ENCODE results near the gene PGAM5. TPM values are rescaled to one million over a fixed set of nuclear protein-coding genes. Genes with fewer than 3 reads are reported as not detected.

PGAM5 gene
- total and polyA plus RNA-seq, 2 of the 13 experiments (the other 11 are each of a cell fraction or from before 2014, with no cell fraction given), result 18.0 to 77.9 TPM

GRCh38 chr12:132717531-132718387 is 7.1 kb downstream of the PGAM5 start:
- Histone ChIP-seq H3K9ac (ENCODE audit: insufficient read depth, low read depth, low read length) (no peak overlapping the region), H3K79me2 (ENCODE audit: insufficient read depth, low read length) (peaks cover 14% of the 10 kb centered on the region), H3K27me3 (ENCODE audit: control insufficient read depth in 1 of 2, insufficient read depth in 2 of 2, low read length in 2 of 2) (no peaks in the 10 kb centered on the region), H4K20me1 (ENCODE audit: insufficient read depth, low read length) (no peaks in the 10 kb centered on the region), H3K27ac (ENCODE audit: extremely low read length, insufficient read depth, low read length) (no peak overlapping the region), H3K9me3 (ENCODE audit: low read length) (no peaks in the 10 kb centered on the region), H3K4me1 (ENCODE audit: insufficient read depth, low read length) (peaks cover 5% of the 10 kb centered on the region; the same call in 1 of the 2 replicates), H3K36me3 (replicated peaks in 1 of 2; ENCODE audit: control insufficient read depth in 1 of 2, insufficient read depth in 2 of 2, low read length in 2 of 2) (peaks cover 20 to 54% of the 10 kb centered on the region in 2 experiments), H3K4me3 (replicated peaks in 1 of 3; ENCODE audit: insufficient read depth in 1 of 3, low read depth in 2 of 3, low read length in 3 of 3) (no peak overlapping the region), H2AFZ (ENCODE audit: low read length) (no peak overlapping the region), H3K4me2 (ENCODE audit: low read depth, low read length) (no peak overlapping the region)
- peak; percentile 7; the same call in 1 of the 3 replicates for ATAC-seq
- intact Hi-C loops (cut with micrococcal nuclease; ENCODE audit: unreplicated experiment) (no loop called here), in situ Hi-C loops (cut with HindIII; ENCODE audit: extremely low pct_ligation_motif_present, low pct_unique_long_range_greater_than_20kb) (no loop called here)
- ChIA-PET POLR2A (interaction anchor here (0.8 kb wide), 1 partner anchor 8 kb away, joined by 3 read pairs; no protein-coding TSS in a partner anchor), CTCF (ENCODE audit: low intra/inter-chr PET ratio, low total read pairs) (no interaction called here)
- FAIRE-seq, result no peak
- no TSS peak for BruUV-seq (replicated peaks)
- 98% methylated on average over 43 of the region's 61 CpGs for WGBS (ENCODE audit: low lambda C conversion rate)
- no peak for DNase-seq (ENCODE audit: low spot score)
- no peak for TF ChIP-seq SALL1 (CRISPR knock-in tag; IDR thresholded peaks at IDR 0.05)
- 0 out of 2 replicates have a peak, but pooled peaks have one; percentile 64 for TF ChIP-seq HNRNPL (IDR thresholded peaks at IDR 0.05; ENCODE audit: low read depth, low read length)
- TF ChIP-seq SCMH1 (CRISPR knock-in tag; IDR thresholded peaks at IDR 0.05; ENCODE audit: borderline replicate concordance), result no peak
- peak; percentile 36 for TF ChIP-seq RBM22 (optimal IDR thresholded peaks at IDR 0.05; ENCODE audit: low read length)
- TF ChIP-seq MZF1 (CRISPR knock-in tag; IDR thresholded peaks at IDR 0.05; ENCODE audit: borderline replicate concordance), result no peak
- TF ChIP-seq BORCS8-MEF2B (CRISPR knock-in tag; IDR thresholded peaks at IDR 0.05), result no peak
- no peak for TF ChIP-seq MAFF (IDR thresholded peaks at IDR 0.05; ENCODE audit: low read depth, low read length)
- TF ChIP-seq HNRNPLL (IDR thresholded peaks at IDR 0.05; ENCODE audit: low read depth, low read length, poor library complexity, severe bottlenecking), result peak; percentile 54
- no peak for TF ChIP-seq ZFP62 (CRISPR knock-in tag; IDR thresholded peaks at IDR 0.05)
- TF ChIP-seq ZNF761 (CRISPR knock-in tag; conservative IDR thresholded peaks at IDR 0.05), result no peak
- TF ChIP-seq ZBTB33 (CRISPR knock-in tag; IDR thresholded peaks at IDR 0.05), result peak; percentile 23; the same call in 1 of the 2 replicates
- no peak for TF ChIP-seq ZBTB10 (CRISPR knock-in tag; IDR thresholded peaks at IDR 0.05; ENCODE audit: borderline replicate concordance)
- TF ChIP-seq MED13 (CRISPR knock-in tag; IDR thresholded peaks at IDR 0.05), result no peak
- TF ChIP-seq ZSCAN21 (CRISPR knock-in tag; IDR thresholded peaks at IDR 0.05; ENCODE audit: borderline replicate concordance), result no peak
- TF ChIP-seq ZNF24 (IDR thresholded peaks at IDR 0.05), result no peak
- TF ChIP-seq ZNF597 (CRISPR knock-in tag; IDR thresholded peaks at IDR 0.05), result no peak
- TF ChIP-seq NFATC3 (CRISPR knock-in tag; IDR thresholded peaks at IDR 0.05), result no peak
- TF ChIP-seq ZBTB3 (CRISPR knock-in tag; IDR thresholded peaks at IDR 0.05; ENCODE audit: borderline replicate concordance, low read depth), result no peak
- peak; percentile 50 for TF ChIP-seq AGO2 (optimal IDR thresholded peaks at IDR 0.05; ENCODE audit: low read depth, low read length)
